OCI-LY3 (cell line): Measurements from ENCODE around the gene ITGA11.

Experiments
- H2AFZ ChIP-seq: fragments of 200-600, 300-600 bp; shearing (Covaris generic); 2 replicates; pipeline ENCODE4 v1.6.0; 2014; ENCODE audit warnings: antibody characterized with exemption, low read depth, low read length
- H3K27ac ChIP-seq: fragments of 200-600, 300-600 bp; sonication (generic); 2 replicates; pipeline ENCODE4 v1.5.1; 2014; ENCODE audit warnings: mild to moderate bottlenecking, low read length, moderate library complexity, mixed read lengths
- H3K27me3 ChIP-seq: fragments of 200-600, 300-600 bp; sonication (generic); 2 replicates; pipeline ENCODE4 v1.6.1; 2014; ENCODE audit warnings: low read depth, low read length, mixed read lengths
- H3K36me3 ChIP-seq: fragments of 200-600, 300-600 bp; sonication (generic); replicated peaks from 2 replicates; pipeline ENCODE3; 2014; ENCODE audit warnings: low read depth, low read length, mixed read lengths
- H3K4me1 ChIP-seq: fragments of 300-600, 200-600 bp; sonication (generic); 2 replicates; pipeline ENCODE4 v1.6.1; 2014; ENCODE audit warnings: low read length, mixed read lengths
- H3K4me2 ChIP-seq: fragments of 200-600, 300-600 bp; sonication (generic); 2 replicates; pipeline ENCODE4 v1.6.1; 2014; ENCODE audit warnings: low read length, mixed read lengths
- H3K4me3 ChIP-seq: fragments of 300-600, 200-600 bp; sonication (generic); 2 replicates; pipeline ENCODE4 v1.5.1; 2014; ENCODE audit warnings: antibody characterized with exemption, mild to moderate bottlenecking, low read length, moderate library complexity
- H3K79me2 ChIP-seq: fragments of 300-600, 200-600 bp; shearing (Covaris generic); 2 replicates; pipeline ENCODE4 v1.6.1; 2014; ENCODE audit warnings: mild to moderate bottlenecking, low read length, mixed read lengths
- H3K9ac ChIP-seq: fragments of 300-600, 200-600 bp; shearing (Covaris generic); 2 replicates; pipeline ENCODE4 v1.6.0; 2014; ENCODE audit warnings: mild to moderate bottlenecking, low read length, moderate library complexity
- H3K9me3 ChIP-seq: fragments of 200-600, 300-600 bp; shearing (Covaris generic); 2 replicates; pipeline ENCODE4 v1.6.1; 2014; ENCODE audit warnings: low read length, mixed read lengths; ENCODE audit not compliant: insufficient read depth
- H4K20me1 ChIP-seq: fragments of 200-600, 300-600 bp; sonication (generic); 2 replicates; pipeline ENCODE4 v1.6.1; 2016; ENCODE audit warnings: low read length, mixed read lengths; ENCODE audit not compliant: insufficient read depth
- CTCF ChIP-seq: fragments of 200-600, 300-600 bp; sonication (generic); IDR thresholded peaks from 2 replicates; pipeline ENCODE4 v1.5.1; 2014; ENCODE audit warnings: antibody characterized with exemption, low read length, low read depth
- EZH2phosphoT487 ChIP-seq: fragments of 200-600 bp; shearing (Covaris generic); IDR thresholded peaks from 2 replicates; pipeline ENCODE4 v1.6.1; 2018; ENCODE audit warnings: antibody characterized with exemption, mixed run types, low read depth

Gene ITGA11

GRCh38 chr15:68413363-68414205 is 18.4 kb downstream of the ITGA11 start:
- no peaks in the 10 kb centered on the region for H3K9me3 ChIP-seq
- H3K36me3 ChIP-seq: no peaks in the 10 kb centered on the region
- H3K4me3 ChIP-seq: no peak overlapping the region
- no peak for TF ChIP-seq EZH2phosphoT487
- TF ChIP-seq CTCF: no peak
- no peaks in the 10 kb centered on the region for H3K4me1 ChIP-seq
- H3K79me2 ChIP-seq: no peaks in the 10 kb centered on the region
- H2AFZ ChIP-seq: no peak overlapping the region
- no peak overlapping the region for H3K4me2 ChIP-seq
- H3K27ac ChIP-seq: no peak overlapping the region
- 0 out of 2 replicates have a peak, but pooled peaks cover 3% of the 10 kb centered on the region for H3K27me3 ChIP-seq
- H4K20me1 ChIP-seq: no peaks in the 10 kb centered on the region
- H3K9ac ChIP-seq: no peak overlapping the region

GRCh38 chr15:68412218-68412617 is 19.7 kb downstream of the ITGA11 start:
- Histone ChIP-seq H3K27me3 (no peaks in the 10 kb centered on the region), H3K9ac (no peak overlapping the region), H2AFZ (no peak overlapping the region), H3K36me3 (no peaks in the 10 kb centered on the region), H3K9me3 (no peaks in the 10 kb centered on the region), H3K27ac (no peak overlapping the region), H3K4me2 (no peak overlapping the region), H3K4me3 (no peak overlapping the region), H3K79me2 (no peaks in the 10 kb centered on the region), H3K4me1 (no peaks in the 10 kb centered on the region), H4K20me1 (no peaks in the 10 kb centered on the region)
- TF ChIP-seq EZH2phosphoT487: no peak
- TF ChIP-seq CTCF: no peak

DNA sequence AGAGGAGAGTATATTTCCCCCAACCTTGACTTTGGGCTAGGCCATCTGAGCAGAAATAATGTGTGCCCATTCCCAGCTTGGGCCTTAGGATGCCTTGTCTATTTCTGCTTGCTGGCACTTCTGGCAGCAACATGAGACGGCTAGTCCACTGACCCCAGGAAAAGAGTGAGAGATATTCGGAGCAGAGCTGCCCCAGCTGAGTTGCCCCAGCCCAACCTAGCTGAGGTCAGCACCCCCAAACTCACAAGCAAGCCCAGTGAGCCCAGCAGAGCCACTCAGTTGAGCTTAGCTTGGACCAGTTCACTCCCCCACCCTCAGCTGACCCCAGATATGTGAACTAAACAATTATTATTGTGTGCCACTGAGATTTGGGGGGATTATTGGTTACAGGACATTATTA is 20.2 kb downstream of the ITGA11 start:
- TF ChIP-seq EZH2phosphoT487 (no peak), CTCF (no peak)
- H3K36me3 ChIP-seq: no peaks in the 10 kb centered on the region

DNA sequence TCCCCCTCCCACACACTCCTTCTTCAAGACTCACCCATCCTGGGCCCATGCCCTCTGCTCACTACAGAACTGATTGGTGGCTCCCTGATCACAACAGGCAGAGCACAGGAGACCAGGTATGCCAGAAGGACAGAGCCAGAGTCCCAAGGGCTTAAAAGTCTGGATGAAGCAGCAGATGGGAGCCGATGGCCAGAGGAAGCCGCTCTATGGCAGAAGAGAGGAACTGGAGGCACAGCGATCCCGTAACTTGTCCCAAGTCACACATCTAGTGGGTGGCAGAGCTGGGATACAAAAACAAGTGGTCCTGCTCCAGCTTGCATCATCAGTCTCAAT is 20.7 kb downstream of the ITGA11 start:
- H3K27ac ChIP-seq: no peak overlapping the region
- no peak overlapping the region for H2AFZ ChIP-seq
- H3K79me2 ChIP-seq: no peaks in the 10 kb centered on the region
- no peak overlapping the region for H3K4me2 ChIP-seq
- no peak overlapping the region for H3K4me3 ChIP-seq
- no peak overlapping the region for H3K9ac ChIP-seq
- no peaks in the 10 kb centered on the region for H3K4me1 ChIP-seq
- H3K36me3 ChIP-seq: no peaks in the 10 kb centered on the region
- no peaks in the 10 kb centered on the region for H3K27me3 ChIP-seq
- no peaks in the 10 kb centered on the region for H4K20me1 ChIP-seq
- no peaks in the 10 kb centered on the region for H3K9me3 ChIP-seq
- TF ChIP-seq CTCF (no peak), EZH2phosphoT487 (no peak)

More for the DNA sequence above, 20.2 kb downstream of the ITGA11 start:
- Histone ChIP-seq H3K79me2 (no peaks in the 10 kb centered on the region), H3K9ac (no peak overlapping the region), H3K4me3 (no peak overlapping the region), H3K4me1 (no peaks in the 10 kb centered on the region), H3K9me3 (no peaks in the 10 kb centered on the region), H4K20me1 (no peaks in the 10 kb centered on the region), H3K4me2 (no peak overlapping the region), H2AFZ (no peak overlapping the region), H3K27me3 (no peaks in the 10 kb centered on the region), H3K27ac (no peak overlapping the region)
